IMR-90 (cell line): Measurements from ENCODE around the gene ATRN. TPM values are rescaled to one million over a fixed set of nuclear protein-coding genes. Genes with fewer than 3 reads are reported as not detected.

Source experiments
- ATAC-seq: fragments of 200-7000 bp; cut with Tn5 transposase; 2 replicates; pipeline ENCODE4 v1.9.1; 2020; ENCODE audit warnings: low read depth, mild to moderate bottlenecking, moderate library complexity
- BruUV-seq: library from RNA; stranded (reverse); fragments of 400-500 nt; replicated peaks from 2 replicates; lab custom pipeline; 2021; lab: Mats Ljungman, UMichigan
- CTCF ChIA-PET: fragments of 300-600 bp; formaldehyde crosslinking; extraction: SDS; loops from one replicate; lab custom pipeline; 2021; ENCODE audit warnings: antibody characterized with exemption; lab: Yijun Ruan, JAX
- POLR2A ChIA-PET: fragments of 300-600 bp; sonication (Branson Sonifier 250); formaldehyde crosslinking; loops from one replicate; lab custom pipeline; 2022; ENCODE audit warnings: antibody characterized with exemption; ENCODE audit not compliant: unreplicated experiment; lab: Charles Lee
- DNase-seq: peaks from one replicate; pipeline ENCODE4 v3.0.0; 2013
- H2AFZ ChIP-seq: replicated peaks from 2 replicates; pipeline ENCODE3; 2013; ENCODE audit warnings: low read length, mild to moderate bottlenecking; ENCODE audit not compliant: poor library complexity
- H2AK5ac ChIP-seq: 2 replicates; pipeline ENCODE4 v1.6.1; 2013; ENCODE audit warnings: low read depth, low read length, inconsistent platforms
- H2AK9ac ChIP-seq: replicated peaks from 2 replicates; pipeline ENCODE3; 2013; ENCODE audit warnings: mild to moderate bottlenecking, low read depth, low read length, moderate library complexity; ENCODE audit not compliant: poor library complexity
- H2BK120ac ChIP-seq: 2 replicates; pipeline ENCODE4 v1.6.1; 2013; ENCODE audit warnings: low read depth, low read length, inconsistent platforms
- H2BK15ac ChIP-seq: 3 replicates; pipeline ENCODE4 v1.6.1; 2013; ENCODE audit warnings: low read depth, low read length, inconsistent platforms
- H2BK20ac ChIP-seq: 2 replicates; pipeline ENCODE4 v1.6.1; 2013; ENCODE audit warnings: low read depth, mild to moderate bottlenecking, inconsistent platforms, low read length, moderate library complexity
- H2BK5ac ChIP-seq: 2 replicates; pipeline ENCODE4 v1.6.1; 2013; ENCODE audit warnings: mild to moderate bottlenecking, low read depth, low read length, inconsistent platforms; ENCODE audit not compliant: poor library complexity, severe bottlenecking
- H3K14ac ChIP-seq: replicated peaks from 2 replicates; pipeline ENCODE4 v1.6.1; 2013; ENCODE audit warnings: low read depth, low read length, inconsistent platforms
- H3K18ac ChIP-seq: 2 replicates; pipeline ENCODE4 v1.6.1; 2013; ENCODE audit warnings: low read depth, low read length, control low read depth
- H3K23ac ChIP-seq: 2 replicates; pipeline ENCODE4 v1.6.1; 2013; ENCODE audit warnings: low read depth, low read length, inconsistent platforms
- H3K27ac ChIP-seq: 2 replicates; pipeline ENCODE4 v1.5.1; 2013; ENCODE audit warnings: mild to moderate bottlenecking, control low read depth, low read length; ENCODE audit not compliant: insufficient read depth
- H3K27me3 ChIP-seq: 2 replicates; pipeline ENCODE4 v1.6.1; 2013; ENCODE audit warnings: low read length; ENCODE audit not compliant: control insufficient read depth, insufficient read depth
- H3K36me3 ChIP-seq: 2 replicates; pipeline ENCODE4 v1.6.1; 2013; ENCODE audit warnings: low read length, mixed read lengths; ENCODE audit not compliant: control insufficient read depth, insufficient read depth
- H3K4ac ChIP-seq: 2 replicates; pipeline ENCODE4 v1.6.1; 2013; ENCODE audit warnings: low read depth, low read length, inconsistent platforms
- H3K4me1 ChIP-seq: 2 replicates; pipeline ENCODE4 v1.6.1; 2013; ENCODE audit warnings: low read length, mixed read lengths; ENCODE audit not compliant: control insufficient read depth, insufficient read depth
- H3K4me2 ChIP-seq: 2 replicates; pipeline ENCODE4 v1.6.1; 2013; ENCODE audit warnings: low read depth, mild to moderate bottlenecking, control low read depth, low read length, moderate library complexity
- H3K4me3 ChIP-seq: 2 replicates; pipeline ENCODE4 v1.5.1; 2013; ENCODE audit warnings: low read depth, mild to moderate bottlenecking, control low read depth, low read length, moderate library complexity; ENCODE audit not compliant: insufficient read depth
- H3K56ac ChIP-seq: 2 replicates; pipeline ENCODE4 v1.6.1; 2013; ENCODE audit warnings: low read length, inconsistent platforms; ENCODE audit not compliant: insufficient read depth; ENCODE audit errors: extremely low read depth
- H3K79me1 ChIP-seq, 2 experiments: 2 replicates each; pipeline ENCODE4 v1.6.1; 2013; ENCODE audit warnings: low read length in 2 of 2, inconsistent platforms in 1 of 2, low read depth in 1 of 2
- H3K9ac ChIP-seq: 2 replicates; pipeline ENCODE4 v1.6.1; 2013; ENCODE audit warnings: low read depth, low read length, control low read depth
- H3K9me1 ChIP-seq: 2 replicates; pipeline ENCODE4 v1.6.1; 2013; ENCODE audit warnings: low read length, inconsistent platforms; ENCODE audit not compliant: insufficient read depth
- H3K9me3 ChIP-seq: 2 replicates; pipeline ENCODE4 v1.6.1; 2013; ENCODE audit warnings: low read length; ENCODE audit not compliant: control insufficient read depth, insufficient read depth
- H4K20me1 ChIP-seq: 2 replicates; pipeline ENCODE4 v1.6.1; 2013; ENCODE audit warnings: low read length, inconsistent platforms; ENCODE audit not compliant: insufficient read depth
- H4K5ac ChIP-seq: 2 replicates; pipeline ENCODE4 v1.6.1; 2013; ENCODE audit warnings: mild to moderate bottlenecking, low read depth, low read length, control low read depth
- H4K8ac ChIP-seq, 2 experiments: 2 replicates each; pipeline ENCODE4 v1.6.1; 2013; ENCODE audit warnings: low read depth in 2 of 2, low read length in 2 of 2, control low read depth in 1 of 2, inconsistent platforms in 1 of 2
- H4K91ac ChIP-seq: 2 replicates; pipeline ENCODE4 v1.6.1; 2013; ENCODE audit warnings: low read depth, low read length, inconsistent platforms; ENCODE audit not compliant: insufficient read depth
- BHLHE40 ChIP-seq: fragments of 150-350 bp; IDR thresholded peaks from 2 replicates; pipeline ENCODE4 v1.6.1; 2016; ENCODE audit warnings: mild to moderate bottlenecking, low read depth, low read length
- CEBPB ChIP-seq: IDR thresholded peaks from 2 replicates; pipeline ENCODE4 v1.6.1; 2012; ENCODE audit warnings: low read depth, low read length, improper control_type of control experiment
- CHD1 ChIP-seq: IDR thresholded peaks from 2 replicates; pipeline ENCODE4 v1.6.1; 2012; ENCODE audit warnings: low read depth, low read length, improper control_type of control experiment
- CTCF ChIP-seq: conservative IDR thresholded peaks from 2 replicates; pipeline ENCODE4 v1.5.1; 2012; ENCODE audit warnings: mild to moderate bottlenecking, low read depth, low read length, improper control_type of control experiment
- ELK1 ChIP-seq: fragments of 150-350 bp; IDR thresholded peaks from 2 replicates; pipeline ENCODE4 v1.6.1; 2016; ENCODE audit warnings: low read depth, mild to moderate bottlenecking, low read length, moderate library complexity, borderline replicate concordance
- POLR2A ChIP-seq: IDR thresholded peaks from 2 replicates; pipeline ENCODE4 v1.6.1; 2012; ENCODE audit warnings: mild to moderate bottlenecking, low read depth, low read length
- RFX5 ChIP-seq: IDR thresholded peaks from 2 replicates; pipeline ENCODE4 v1.8.0; 2012; ENCODE audit warnings: low read depth, mild to moderate bottlenecking, low read length, moderate library complexity
- USF2 ChIP-seq: fragments of 150-350 bp; IDR thresholded peaks from 2 replicates; pipeline ENCODE4 v1.6.1; 2017; ENCODE audit warnings: mild to moderate bottlenecking, antibody characterized with exemption, low read length, low read depth
- WGBS, 2 experiments: methylation state at CpG; one replicate each; pipeline versions ENCODE4 v1.1.5 to v1.1.7; 2013; ENCODE audit warnings: missing lambda C conversion rate in 2 of 2; ENCODE audit not compliant: insufficient read length in 1 of 2; ENCODE audit errors: extremely low coverage in 2 of 2; 5-methylcytosine and 5-hydroxymethylcytosine counted together
- dilution Hi-C: fragments of 300-500 bp; cut with HindIII; formaldehyde crosslinking; loops from one replicate; pipeline ENCODE4 v1.14.3; 2018; ENCODE audit warnings: low sequenced_read_pairs; ENCODE audit not compliant: unreplicated experiment
- in situ Hi-C: fragments of 300-500 bp; cut with MboI; formaldehyde crosslinking; loops from 3 replicates; pipeline ENCODE4 v1.14.3; 2019; ENCODE audit warnings: low sequenced_read_pairs, inconsistent platforms, mixed read lengths
- intact Hi-C: fragments of 100-400 bp; cut with micrococcal nuclease; formaldehyde crosslinking; loops from 2 replicates; pipeline ENCODE4 v1.10.0; 2022
- polyA plus RNA-seq, 3 experiments: library from polyadenylated mRNA; depleted of rRNA; stranded (reverse); fragments of >200 nt; gene quantifications; 2 replicates each; pipeline ENCODE4 v1.2.3, GENCODE V29; 2012; ENCODE audit warnings: low replicate concordance in 1 of 3
- total RNA-seq: library from RNA; depleted of rRNA; stranded (reverse); fragments of >200 nt; gene quantifications from 2 replicates; pipeline ENCODE4 v1.2.3, GENCODE V29; 2012

ATRN gene
- total and polyA plus RNA-seq, 2 of the 4 experiments (the other 2 are of a cell fraction), result 32.3 to 46.2 TPM

GRCh38 chr20:3532089-3532615 lies 61.3 kb downstream of the ATRN start:
- no CpG with 5 or more reads among the region's 3 CpGs for WGBS, 2 experiments
- Histone ChIP-seq H2AK9ac (no peak overlapping the region), H2BK120ac (no peak overlapping the region), H3K18ac (no peak overlapping the region), H2AK5ac (no peak overlapping the region), H3K56ac (no peak overlapping the region), H3K9me3 (no peaks in the 10 kb centered on the region), H3K4me1 (no peaks in the 10 kb centered on the region), H2BK15ac (no peak overlapping the region), H3K23ac (no peak overlapping the region), H3K79me1 (peaks cover 11 to 25% of the 10 kb centered on the region in 2 experiments), H2BK5ac (no peak overlapping the region), H3K27me3 (no peaks in the 10 kb centered on the region), H2BK20ac (no peak overlapping the region), H4K8ac (no peak overlapping the region), H4K5ac (no peak overlapping the region), H2AFZ (no peak overlapping the region), H3K14ac (no peak overlapping the region), H3K36me3 (0 out of 2 replicates have a peak, but pooled peaks cover 1% of the 10 kb centered on the region), H3K9ac (no peak overlapping the region), H3K9me1 (peaks cover 2% of the 10 kb centered on the region; the same call in 1 of the 2 replicates), H3K27ac (no peak overlapping the region), H3K4me3 (no peak overlapping the region), H3K4ac (no peak overlapping the region), H4K91ac (no peak overlapping the region), H3K4me2 (no peak overlapping the region), H4K20me1 (peaks cover 8% of the 10 kb centered on the region; the same call in 1 of the 2 replicates)
- ChIA-PET CTCF (no interaction called here), POLR2A (no interaction called here)
- TF ChIP-seq POLR2A (no peak), CHD1 (no peak), CTCF (no peak), CEBPB (no peak), USF2 (no peak), RFX5 (no peak), BHLHE40 (no peak), ELK1 (no peak)
- in situ Hi-C loops, result no loop called here
- DNase-seq, result no peak
- no TSS peak for BruUV-seq
- no peak for ATAC-seq
- dilution Hi-C loops, result no loop called here
- intact Hi-C loops, result loop anchor here (10.0 kb wide), 1 partner anchor 47 kb away; no protein-coding TSS in a partner anchor
